Ramos (cell line): Measurements from ENCODE around the gene CFDP1.

Source experiments
- in situ Hi-C: fragments of 300-500 bp; cut with MboI; formaldehyde crosslinking; loops from one replicate; pipeline ENCODE4 v1.14.3; 2022; ENCODE audit warnings: low sequenced_read_pairs; ENCODE audit not compliant: unreplicated experiment

Gene CFDP1

GRCh38 chr16:75416904-75417565 lies 16.3 kb downstream of the CFDP1 start:
- in situ Hi-C loops, result no loop called here

DNA sequence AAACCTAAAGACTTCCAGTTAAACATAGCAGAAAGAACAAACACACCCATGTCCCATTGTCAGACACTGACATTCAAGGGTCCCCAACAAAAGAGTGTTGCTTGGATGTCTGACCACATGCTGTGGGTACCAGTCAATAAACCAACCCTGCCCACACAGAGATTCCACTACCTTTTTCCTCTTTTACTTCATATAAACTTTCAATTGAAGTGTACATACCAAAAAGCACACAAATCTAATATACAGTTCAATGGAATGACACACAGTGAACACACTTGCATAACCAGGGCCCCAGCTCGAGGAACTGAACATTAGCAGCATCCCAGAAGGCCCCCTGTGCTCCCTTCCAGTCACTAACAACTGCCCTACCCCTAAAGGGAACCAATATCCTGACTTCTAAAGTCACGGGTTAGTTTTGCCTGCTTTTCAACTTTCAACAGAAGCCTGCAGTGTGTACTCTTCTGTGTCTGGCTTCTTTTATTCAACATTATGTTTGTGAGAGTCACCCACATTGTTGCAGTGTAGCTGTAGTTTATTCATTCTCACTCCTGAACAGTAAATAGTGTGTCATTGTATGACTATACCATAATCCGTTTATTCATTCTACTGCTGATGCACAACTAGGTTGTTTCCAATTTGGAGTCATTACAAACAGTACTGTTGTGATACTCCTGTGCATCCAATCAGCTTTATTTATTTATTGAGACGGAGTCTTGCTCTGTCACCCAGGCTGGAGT lies 18.0 kb downstream of the CFDP1 start:
- in situ Hi-C loops, result no loop called here

DNA sequence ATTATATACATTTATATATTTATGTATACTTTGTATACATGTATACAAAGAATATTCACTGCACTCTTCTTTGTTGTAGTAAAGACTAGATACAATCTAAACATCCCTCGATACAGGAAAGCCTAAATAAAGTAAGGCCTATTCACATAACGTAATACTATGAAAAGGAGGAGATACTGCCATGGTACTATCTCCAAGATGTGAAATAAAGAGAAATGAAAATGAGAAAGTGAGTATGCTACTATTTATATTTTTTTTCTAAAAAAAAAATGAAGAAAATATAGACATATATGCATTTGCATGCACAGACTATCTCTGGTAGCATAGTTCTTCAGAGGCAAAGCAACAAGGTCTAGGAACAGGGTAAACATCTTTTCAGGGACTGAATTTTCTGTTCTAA lies 19.4 kb downstream of the CFDP1 start:
- in situ Hi-C loops, result no loop called here

GRCh38 chr16:75406943-75407342 lies 26.4 kb downstream of the CFDP1 start:
- in situ Hi-C loops, result no loop called here

- in situ Hi-C loops, result no loop called here
Measured at GRCh38 chr16:75402821-75403475, 30.4 kb downstream of the CFDP1 start.

GRCh38 chr16:75402159-75402820 lies 31.0 kb downstream of the CFDP1 start:
- in situ Hi-C loops, result no loop called here

DNA sequence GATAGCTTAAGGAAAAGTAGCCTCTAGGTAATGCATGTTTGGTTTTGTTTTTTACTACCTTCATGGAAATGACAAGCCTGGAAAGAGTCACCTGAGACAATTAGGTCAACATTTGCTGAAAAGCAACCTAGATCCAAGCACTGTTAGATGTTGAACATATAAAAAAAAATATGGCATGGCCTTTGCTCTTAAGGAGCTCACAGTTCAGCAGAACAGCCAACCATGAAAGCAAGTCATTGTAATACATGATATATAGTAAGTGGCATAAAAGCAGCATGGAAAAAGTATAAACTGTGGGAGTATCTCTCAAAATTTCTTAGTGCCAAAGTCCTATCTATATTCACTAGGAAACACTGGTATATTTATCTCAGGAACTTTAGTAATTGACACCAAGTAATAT lies 31.6 kb downstream of the CFDP1 start:
- in situ Hi-C loops, result no loop called here

GRCh38 chr16:75398333-75398732 lies 35.0 kb downstream of the CFDP1 start:
- in situ Hi-C loops, result no loop called here

DNA sequence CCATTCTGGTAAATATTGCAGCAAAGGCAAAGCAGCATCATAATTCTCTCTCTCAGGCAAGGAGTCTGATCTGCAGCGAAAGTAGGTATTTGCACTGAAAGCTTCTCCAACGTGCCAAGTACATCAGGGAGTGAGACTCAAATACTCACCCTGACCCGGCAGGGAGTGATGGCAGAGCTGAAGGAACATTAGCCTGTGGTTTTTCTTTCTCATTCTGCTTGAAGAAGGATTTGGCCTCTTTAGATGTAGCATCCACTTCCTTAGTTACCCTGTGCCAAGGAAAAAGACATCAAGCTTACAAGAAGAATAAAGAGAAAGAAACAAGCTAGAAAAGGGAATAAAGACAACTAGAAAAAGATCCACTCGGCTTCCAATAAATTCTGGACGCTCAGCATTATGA lies 38.4 kb downstream of the CFDP1 start:
- in situ Hi-C loops, result no loop called here

DNA sequence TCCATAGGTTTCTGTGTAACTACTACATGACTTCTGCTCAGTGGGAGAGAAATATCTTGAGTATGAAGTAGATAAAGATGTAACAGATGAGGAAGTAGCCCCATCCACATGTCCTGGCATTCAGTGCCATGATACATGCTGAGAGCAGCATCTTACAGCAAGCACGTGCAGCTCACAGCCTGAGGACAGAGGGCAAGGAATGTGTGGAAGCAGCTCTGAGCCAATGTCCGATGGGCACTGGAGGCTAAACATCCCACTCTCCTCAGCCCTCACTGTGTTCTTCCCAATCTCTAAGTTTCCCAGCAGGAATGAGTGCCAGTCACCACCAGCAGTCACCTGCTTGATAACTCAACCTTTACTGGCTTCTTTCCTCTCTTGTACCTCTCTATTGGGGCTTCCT lies 40.4 kb downstream of the CFDP1 start:
- in situ Hi-C loops, result no loop called here

DNA sequence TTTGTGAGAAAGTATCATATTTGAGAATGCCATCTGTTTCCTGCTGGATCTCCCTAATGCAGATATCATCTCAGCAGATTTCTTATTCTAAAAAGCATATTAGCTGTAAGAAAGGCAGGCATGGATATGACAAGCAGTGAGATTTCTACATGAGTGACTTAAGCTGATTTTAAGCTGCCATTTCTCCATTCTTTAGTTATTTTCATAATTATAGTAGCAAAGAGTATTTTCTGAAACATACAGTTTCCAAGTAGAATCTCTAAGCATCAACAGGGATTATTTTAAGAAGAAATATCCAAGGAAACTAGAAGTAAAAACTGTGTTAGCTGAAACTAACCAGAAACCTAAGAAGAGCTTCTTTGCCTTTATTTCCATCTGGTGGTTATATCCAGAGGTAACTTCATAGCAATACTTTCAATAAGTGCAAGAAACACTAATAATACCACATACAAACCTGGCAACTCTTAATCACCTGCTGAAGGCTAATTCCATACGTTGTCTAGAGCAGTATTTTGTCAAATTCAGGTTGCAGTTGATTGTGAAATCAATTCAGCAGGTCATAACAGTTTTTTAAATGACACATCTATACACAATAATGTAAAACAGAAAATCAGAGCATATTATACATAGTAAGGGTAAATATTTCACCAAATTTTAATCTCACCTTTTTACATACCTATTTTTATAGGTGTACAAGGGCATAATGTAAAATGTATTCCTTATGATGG lies 42.2 kb downstream of the CFDP1 start:
- in situ Hi-C loops, result no loop called here

- in situ Hi-C loops, result loop anchor here (10.0 kb wide), 2 partner anchors 154 to 184 kb away; partner anchors contain the start of gene CTRB2
Measured at GRCh38 chr16:75389096-75389690, 44.1 kb downstream of the CFDP1 start.

GRCh38 chr16:75387951-75388350 lies 45.4 kb downstream of the CFDP1 start:
- in situ Hi-C loops, result loop anchor here (10.0 kb wide), 2 partner anchors 153 to 183 kb away; partner anchors contain the start of gene CTRB2

- in situ Hi-C loops, result loop anchor here (10.0 kb wide), 2 partner anchors 151 to 181 kb away; partner anchors contain the start of gene CTRB2
Measured at GRCh38 chr16:75385507-75386152, 47.7 kb downstream of the CFDP1 start.

DNA sequence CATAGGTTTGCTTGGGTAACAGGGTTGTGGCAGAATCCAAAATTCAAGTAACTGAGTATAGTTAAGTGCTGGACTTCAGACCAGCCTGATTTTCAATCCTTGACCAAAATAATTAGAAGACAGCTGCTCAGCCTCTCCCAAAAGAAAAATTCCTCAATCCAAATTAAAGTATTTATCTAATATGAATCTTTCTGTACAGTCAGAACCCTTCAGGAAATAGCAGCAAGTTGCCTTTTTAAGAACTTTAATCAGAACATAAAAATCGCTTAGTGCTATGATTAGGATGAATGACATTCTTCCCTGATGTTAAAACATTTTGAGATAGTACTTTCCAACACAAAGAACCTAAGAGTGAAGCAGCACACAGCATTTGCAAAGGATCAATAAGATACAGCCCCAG lies 50.2 kb downstream of the CFDP1 start:
- in situ Hi-C loops, result loop anchor here (10.0 kb wide), 2 partner anchors 148 to 178 kb away; partner anchors contain the start of gene CTRB2

- in situ Hi-C loops, result loop anchor here (10.0 kb wide), 2 partner anchors 148 to 178 kb away; partner anchors contain the start of gene CTRB2
Measured at GRCh38 chr16:75382611-75383010, 50.7 kb downstream of the CFDP1 start.

DNA sequence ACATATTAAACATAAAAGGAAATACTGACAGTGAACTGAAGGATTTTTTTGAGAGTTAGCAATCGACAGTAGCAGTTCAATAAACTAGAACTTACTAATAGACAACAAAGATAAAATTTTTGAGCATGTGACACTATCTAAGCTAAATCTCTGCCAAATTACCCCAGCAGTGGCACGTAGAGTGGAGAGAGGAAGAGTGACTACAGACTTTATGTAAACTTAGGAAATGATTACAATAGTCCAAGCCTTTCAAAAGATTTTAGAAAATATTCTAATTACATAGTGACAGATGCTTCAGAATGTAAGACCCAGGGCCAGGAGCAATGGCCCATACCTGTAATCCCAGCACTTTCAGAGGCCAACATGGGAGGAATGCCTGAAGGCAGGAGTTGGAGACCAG lies 52.4 kb downstream of the CFDP1 start:
- in situ Hi-C loops, result loop anchor here (10.0 kb wide), 2 partner anchors 146 to 176 kb away; partner anchors contain the start of gene CTRB2

- in situ Hi-C loops, result loop anchor here (10.0 kb wide), 2 partner anchors 145 to 175 kb away; partner anchors contain the start of gene CTRB2
Measured at GRCh38 chr16:75379911-75380847, 53.1 kb downstream of the CFDP1 start.
